ENCODE data around the gene LRP5.

- no peak for TF ChIP-seq CTCF (IDR thresholded peaks at IDR 0.05 in 8 of 11, conservative IDR thresholded peaks at IDR 0.05 in 3 of 11)
- no peak for TF ChIP-seq POLR2AphosphoS5 (IDR thresholded peaks at IDR 0.05)
- no peak for TF ChIP-seq POLR2A (IDR thresholded peaks at IDR 0.05)
These were observed 176.2 kb downstream of the LRP5 start for GRCh38 chr11:68488623-68489022.
